Measurements from ENCODE around the gene FANCG.
A peak's percentile ranks its signal among the peaks of the same experiment; 100 is the strongest.

Gene FANCG

GRCh38 chr9:35085078-35085477 is 5.3 kb upstream of the FANCG start (continued):
- TF ChIP-seq ZNF362 (tag by site-specific recombination; IDR thresholded peaks at IDR 0.05) (no peak), ZBTB44 (tag by site-specific recombination; IDR thresholded peaks at IDR 0.05) (no peak)

- ChIA-PET POLR2A (interaction anchor here (1.0 to 4.5 kb wide), 14 partner anchors 9 to 654 kb away, joined by 3 to 73 read pairs (median 6); partner anchors contain the start of genes ATOSB, CREB3, PIGO and STOML2), CTCF (interaction anchor here (0.5 to 5.0 kb wide), 8 partner anchors 17 to 578 kb away, joined by 3 to 40 read pairs (median 4); partner anchors contain the start of gene PIGO)
- Histone ChIP-seq H3K27ac (ENCODE audit: extremely low read depth, low read depth, low read length) (peak overlapping the region; percentile 84), H3K36me3 (ENCODE audit: control insufficient read depth in 2 of 2, insufficient read depth in 1 of 2, low read length in 2 of 2) (peaks cover 0 to 43% of the 10 kb centered on the region in 2 experiments; a peak in 1 of 3 replicates), H3K4me1 (ENCODE audit: control insufficient read depth, insufficient read depth, low read length) (no peaks in the 10 kb centered on the region), H3K4me3 (ENCODE audit: low read depth, low read length) (peak overlapping the region; percentile 77), H3K9me3 (ENCODE audit: control insufficient read depth, insufficient read depth, low read depth, low read length) (no peaks in the 10 kb centered on the region)
- TF ChIP-seq ZNF114 (tag by site-specific recombination; IDR thresholded peaks at IDR 0.05) = no peak
- TF ChIP-seq ZBTB6 (tag by site-specific recombination; IDR thresholded peaks at IDR 0.05) = no peak
- no peak for TF ChIP-seq BCL11A (tag by site-specific recombination; IDR thresholded peaks at IDR 0.05; ENCODE audit: low read depth)
- TF ChIP-seq KLF16 (tag by site-specific recombination; IDR thresholded peaks at IDR 0.05) = no peak
- TF ChIP-seq PRDM2 (tag by site-specific recombination; IDR thresholded peaks at IDR 0.05; ENCODE audit: borderline replicate concordance) = no peak
- TF ChIP-seq TRIM28 (IDR thresholded peaks at IDR 0.05; ENCODE audit: borderline replicate concordance, low read length) = no peak
- TF ChIP-seq ZEB2 (tag by site-specific recombination; IDR thresholded peaks at IDR 0.05) = no peak
- no peak for TF ChIP-seq OVOL3 (tag by site-specific recombination; IDR thresholded peaks at IDR 0.05)
- TF ChIP-seq ZNF362 (tag by site-specific recombination; IDR thresholded peaks at IDR 0.05) = no peak
- no peak for TF ChIP-seq KLF9 (tag by site-specific recombination; IDR thresholded peaks at IDR 0.05; ENCODE audit: low read depth)
These were observed 709 bp downstream of the FANCG start for GRCh38 chr9:35079041-35079425.

All from HEK293 (cell line).